B cell (primary cell): Measurements from ENCODE around the gene LYPD8.

Experiments
- EZH2 ChIP-seq: IDR thresholded peaks from 2 replicates; pipeline ENCODE4 v1.6.1; 2012; ENCODE audit warnings: borderline replicate concordance, low read depth, mild to moderate bottlenecking, moderate library complexity, low read length; ENCODE audit not compliant: insufficient read depth, poor library complexity, severe bottlenecking
- TF ChIP-seq, protein P1 (sequence below): fragments of 200-600 bp; IDR thresholded peaks from one replicate; pipeline ENCODE4 v1.8.0; 2022; ENCODE audit warnings: antibody characterized with exemption, mild to moderate bottlenecking

DNA sequence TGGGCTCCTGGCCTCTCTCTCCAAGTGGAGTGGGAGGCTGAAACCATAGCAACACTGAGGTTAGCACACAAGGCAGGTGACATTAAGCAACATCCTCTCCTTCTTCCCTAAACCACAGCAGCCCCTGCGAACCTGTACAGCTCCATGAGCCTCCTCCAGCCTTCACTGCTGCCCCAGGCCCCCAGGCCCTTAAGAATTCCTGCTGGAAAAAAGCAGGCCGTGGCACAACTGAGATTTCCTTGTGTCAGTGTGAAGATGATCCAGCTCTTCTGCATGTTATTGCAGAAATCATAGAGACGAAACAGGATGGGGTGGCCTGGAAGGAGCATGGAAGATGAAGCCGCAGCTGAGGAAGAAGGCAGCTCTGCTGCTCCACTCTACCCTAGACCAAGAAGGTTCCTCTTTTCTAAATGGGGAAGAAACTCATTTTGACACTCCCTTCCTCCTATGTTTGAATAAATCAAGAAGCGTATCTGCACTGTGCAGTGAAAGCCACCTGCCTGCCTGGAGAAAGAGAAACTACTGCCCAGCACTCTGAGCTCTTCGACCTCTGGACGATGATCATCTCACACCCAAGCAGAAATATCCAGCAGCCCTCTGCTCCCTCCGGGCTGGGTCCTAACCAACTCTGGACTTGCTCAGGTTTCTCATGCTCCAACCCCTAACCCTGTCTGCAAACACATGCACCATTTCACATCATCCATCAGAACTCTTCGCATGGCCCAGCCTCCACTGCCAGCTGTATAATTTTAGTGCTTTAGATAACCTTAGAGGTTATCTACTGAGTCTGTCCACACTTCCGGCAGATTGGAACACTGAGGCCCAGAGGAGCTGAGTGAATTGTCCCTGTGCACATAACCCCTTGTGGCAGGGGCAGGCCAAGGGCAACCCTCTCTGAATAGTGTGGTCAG lies 49.5 kb upstream of the LYPD8 start:
- TF ChIP-seq, protein P1, sequence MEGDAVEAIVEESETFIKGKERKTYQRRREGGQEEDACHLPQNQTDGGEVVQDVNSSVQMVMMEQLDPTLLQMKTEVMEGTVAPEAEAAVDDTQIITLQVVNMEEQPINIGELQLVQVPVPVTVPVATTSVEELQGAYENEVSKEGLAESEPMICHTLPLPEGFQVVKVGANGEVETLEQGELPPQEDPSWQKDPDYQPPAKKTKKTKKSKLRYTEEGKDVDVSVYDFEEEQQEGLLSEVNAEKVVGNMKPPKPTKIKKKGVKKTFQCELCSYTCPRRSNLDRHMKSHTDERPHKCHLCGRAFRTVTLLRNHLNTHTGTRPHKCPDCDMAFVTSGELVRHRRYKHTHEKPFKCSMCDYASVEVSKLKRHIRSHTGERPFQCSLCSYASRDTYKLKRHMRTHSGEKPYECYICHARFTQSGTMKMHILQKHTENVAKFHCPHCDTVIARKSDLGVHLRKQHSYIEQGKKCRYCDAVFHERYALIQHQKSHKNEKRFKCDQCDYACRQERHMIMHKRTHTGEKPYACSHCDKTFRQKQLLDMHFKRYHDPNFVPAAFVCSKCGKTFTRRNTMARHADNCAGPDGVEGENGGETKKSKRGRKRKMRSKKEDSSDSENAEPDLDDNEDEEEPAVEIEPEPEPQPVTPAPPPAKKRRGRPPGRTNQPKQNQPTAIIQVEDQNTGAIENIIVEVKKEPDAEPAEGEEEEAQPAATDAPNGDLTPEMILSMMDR: no peak
- no peak for TF ChIP-seq EZH2
